Endometrium (tissue), 2 donors: ENCODE measurements around the gene OR4C45.
"Not testable (repeated sequence)": the region's sequence is repeated elsewhere in the genome, so short reads cannot be mapped to it uniquely, and the experiment has no call there.

ENCODE experiments used
- FAIRE-seq: peaks from 2 replicates; lab custom pipeline; 2012; peaks lifted over from hg19 to GRCh38; lab: Jason Lieb, UNC
- donor health status: control.
- donor health status: control.

Gene OR4C45

GRCh38 chr11:50032574-50032973 is at the start of gene OR4C45:
Gene OR4C45, plus strand, starts transcription at chr11:50032874.
- FAIRE-seq: no peak

DNA sequence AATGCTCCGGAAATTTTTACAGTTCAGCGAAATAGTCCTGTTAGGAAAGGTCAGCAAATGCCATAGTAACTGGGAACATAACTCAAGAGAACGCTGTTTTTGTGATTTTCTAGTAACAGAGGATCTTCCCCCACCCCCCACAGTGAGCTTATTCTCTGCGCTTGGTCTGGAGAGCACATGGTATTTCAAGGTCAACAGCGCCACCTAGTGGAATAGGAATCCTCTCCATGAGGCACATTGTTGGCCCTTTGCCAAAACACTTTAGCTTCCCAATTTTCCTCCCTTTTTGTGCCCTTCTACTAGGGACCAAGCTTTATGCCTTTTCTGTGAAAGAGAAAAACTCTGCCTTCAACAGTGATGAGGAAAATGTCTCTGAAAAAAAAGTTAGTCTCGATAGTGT is 37.1 kb upstream of the OR4C45 start:
- FAIRE-seq: no peak

DNA sequence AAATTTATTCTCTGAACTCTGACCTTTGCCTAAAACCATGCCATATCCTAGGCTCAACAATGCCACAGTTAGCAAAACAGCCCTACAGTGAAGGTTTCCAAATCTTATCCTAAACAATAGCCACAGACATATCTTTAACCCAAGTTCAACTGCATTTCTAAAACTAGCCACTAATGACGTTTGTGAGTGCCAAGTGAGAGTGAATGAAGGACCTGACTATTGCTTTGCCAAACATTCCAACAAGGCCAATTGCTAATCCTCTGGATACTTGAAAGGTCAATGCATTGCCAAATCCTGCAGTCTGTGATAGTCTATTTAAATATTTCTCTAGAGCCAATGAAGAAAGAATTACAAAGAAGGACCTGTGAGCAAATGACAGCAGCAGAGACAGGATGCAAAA is 2.5 kb upstream of the OR4C45 start:
- no peak for FAIRE-seq

- FAIRE-seq: not testable (repeated sequence)
Measured at GRCh38 chr11:50036239-50036638, 3.6 kb downstream of the OR4C45 start.

DNA sequence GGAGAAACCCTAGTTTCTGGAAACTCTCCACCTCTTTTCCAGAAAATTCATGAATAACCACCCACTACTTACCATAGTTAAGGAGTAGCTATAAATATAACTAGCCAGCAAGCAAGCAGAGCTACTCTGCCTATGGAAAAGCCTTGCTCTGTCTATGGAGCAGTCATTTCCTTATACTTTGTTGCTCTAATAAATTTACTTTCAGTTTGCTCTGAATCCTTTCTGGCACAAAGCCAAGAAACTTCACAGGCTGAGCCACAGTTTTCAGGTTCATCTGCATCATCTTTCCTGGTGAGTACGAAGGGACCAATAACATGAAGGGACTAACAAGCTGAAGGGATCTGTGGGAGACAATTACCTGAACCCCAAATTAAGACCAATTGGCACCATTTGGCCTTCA is 4.6 kb downstream of the OR4C45 start:
- FAIRE-seq: no peak

DNA sequence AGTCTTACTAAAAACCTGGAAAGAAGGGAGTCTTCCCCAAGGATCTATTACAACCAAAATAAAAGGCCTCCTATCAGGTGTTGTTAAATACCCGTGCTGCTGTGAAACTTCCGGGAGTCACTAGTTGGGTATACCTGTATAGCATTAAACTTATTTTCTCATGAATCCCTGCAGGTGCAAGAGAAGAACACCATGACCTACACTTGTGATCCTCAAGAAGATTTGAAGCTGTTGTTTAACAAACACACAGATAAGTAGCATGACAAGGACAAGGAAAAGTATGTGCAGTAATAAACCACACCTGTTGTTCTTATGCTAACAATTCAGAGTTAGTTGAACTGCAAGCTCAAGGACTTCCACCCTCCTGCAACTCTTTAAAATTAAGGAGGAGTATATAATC is 12.0 kb downstream of the OR4C45 start:
- no peak for FAIRE-seq

DNA sequence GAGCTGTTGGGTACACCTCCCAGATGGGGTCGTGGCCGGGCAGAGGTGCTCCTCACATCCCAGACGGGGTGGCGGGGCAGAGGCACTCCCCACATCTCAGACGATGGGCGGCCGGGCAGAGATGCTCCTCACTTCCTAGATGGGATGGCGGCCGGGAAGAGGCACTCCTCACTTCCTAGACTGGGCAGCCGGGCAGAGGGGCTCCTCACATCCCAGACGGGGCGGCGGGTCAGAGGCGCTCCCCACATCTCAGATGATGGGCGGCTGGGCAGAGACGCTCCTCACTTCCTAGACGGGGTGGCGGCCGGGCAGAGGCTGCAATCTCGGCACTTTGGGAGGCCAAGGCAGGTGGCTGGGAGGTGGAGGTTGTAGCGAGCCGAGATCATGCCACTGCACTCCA is 30.4 kb downstream of the OR4C45 start:
- FAIRE-seq: not testable (repeated sequence)

- FAIRE-seq: no peak
Measured at GRCh38 chr11:50070389-50070788, 37.7 kb downstream of the OR4C45 start.

DNA sequence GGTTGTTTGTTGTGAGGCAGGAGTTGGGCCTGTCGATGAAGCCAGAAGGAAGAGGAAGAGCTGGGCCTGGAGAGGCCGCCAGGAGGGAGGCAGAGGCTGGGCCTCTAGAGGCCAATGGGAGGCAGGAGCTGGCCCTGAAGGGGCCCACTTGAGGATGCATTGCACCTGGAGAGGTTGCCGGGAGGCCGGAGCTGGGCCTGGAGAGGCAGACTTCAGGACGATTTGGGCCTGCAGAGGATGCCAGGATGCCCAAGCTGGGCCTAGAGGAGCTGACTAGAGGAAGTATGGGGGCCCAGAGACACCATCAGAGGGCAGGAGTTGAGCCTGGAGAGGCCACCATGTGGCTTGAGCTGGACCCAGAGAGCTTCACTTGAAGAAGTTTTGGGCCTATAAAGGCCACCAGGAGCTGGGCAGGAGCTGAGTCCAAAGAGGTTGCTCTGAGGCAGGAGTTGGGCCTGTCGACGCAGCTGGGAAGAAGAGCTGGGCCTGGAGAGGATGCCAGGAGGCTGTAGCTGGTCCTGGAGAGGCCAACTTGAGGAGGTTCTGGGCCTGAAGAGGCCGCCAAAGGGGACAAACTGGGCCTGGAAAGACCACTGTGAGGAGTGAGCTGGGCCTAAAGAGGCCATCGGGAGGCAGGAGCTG is 39.0 kb downstream of the OR4C45 start:
- no peak for FAIRE-seq

DNA sequence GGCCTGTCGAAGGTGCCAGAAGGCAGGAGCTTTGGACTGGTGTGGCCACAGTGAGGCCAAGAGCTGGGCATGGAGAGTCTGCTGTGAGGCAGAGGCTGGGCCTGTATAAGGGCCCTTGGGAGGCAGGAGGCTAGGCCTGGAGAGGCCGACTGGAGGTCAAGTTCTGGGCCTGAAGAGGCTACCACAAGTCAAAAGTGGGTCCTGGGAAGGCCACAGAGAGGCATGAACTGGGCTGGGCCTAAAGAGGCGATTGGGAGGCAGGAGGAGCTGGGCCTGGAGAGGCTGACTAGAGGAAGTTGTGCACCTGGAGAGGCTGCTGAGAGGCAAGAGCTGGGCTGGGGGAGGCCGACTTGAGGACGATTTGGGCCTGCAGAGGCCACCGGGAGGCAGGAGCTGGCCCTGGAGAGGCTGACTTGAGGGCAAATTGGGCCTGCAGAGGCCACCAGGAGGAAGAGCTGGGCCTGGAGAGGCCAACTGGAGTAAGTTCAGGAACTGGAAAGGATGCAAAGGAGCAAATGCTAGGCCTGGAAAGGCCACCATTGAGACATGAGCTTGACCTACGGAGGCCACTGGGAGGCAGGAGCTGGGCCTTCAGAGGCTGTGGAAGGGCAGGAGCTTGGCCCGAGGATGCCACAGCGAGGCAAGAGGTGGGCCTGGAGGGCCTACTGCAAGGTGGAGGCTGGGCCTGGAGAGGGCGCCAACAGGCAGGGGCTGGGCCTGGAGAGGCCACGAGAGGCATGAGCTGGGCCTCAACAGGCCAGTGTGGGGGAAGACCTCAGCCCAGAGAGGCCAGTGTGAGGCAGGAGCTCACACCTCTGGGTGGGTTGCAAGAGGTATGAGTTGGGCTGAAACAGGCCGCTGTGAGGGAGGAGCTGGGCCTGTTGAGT is 39.8 kb downstream of the OR4C45 start:
- FAIRE-seq: no peak

GRCh38 chr11:50073113-50074105 is 40.7 kb downstream of the OR4C45 start:
- no peak for FAIRE-seq

- FAIRE-seq: no peak
Measured at GRCh38 chr11:50074161-50074560, 41.5 kb downstream of the OR4C45 start.

DNA sequence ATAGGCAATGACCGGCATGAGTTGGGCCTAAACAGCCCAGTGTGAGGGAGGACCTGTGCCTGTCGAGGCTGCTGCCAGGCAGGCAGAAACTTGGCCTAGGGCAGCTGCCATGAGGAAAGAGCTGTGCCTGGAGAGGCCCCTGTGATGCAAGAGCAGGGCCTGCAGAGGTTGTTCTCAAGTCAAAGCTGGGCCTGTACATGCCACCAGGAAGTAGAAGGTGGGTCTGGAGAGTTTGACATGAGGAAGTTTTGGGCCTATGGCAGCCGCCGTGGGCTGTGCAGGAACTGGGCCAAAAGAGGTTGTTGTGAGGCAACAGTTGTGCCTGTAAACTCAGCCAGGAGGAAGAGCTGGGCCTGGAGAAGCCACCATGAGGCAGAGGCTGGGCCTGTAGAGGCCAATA is 43.2 kb downstream of the OR4C45 start:
- FAIRE-seq: no peak

GRCh38 chr11:50077526-50077925 is 44.9 kb downstream of the OR4C45 start:
- no peak for FAIRE-seq

DNA sequence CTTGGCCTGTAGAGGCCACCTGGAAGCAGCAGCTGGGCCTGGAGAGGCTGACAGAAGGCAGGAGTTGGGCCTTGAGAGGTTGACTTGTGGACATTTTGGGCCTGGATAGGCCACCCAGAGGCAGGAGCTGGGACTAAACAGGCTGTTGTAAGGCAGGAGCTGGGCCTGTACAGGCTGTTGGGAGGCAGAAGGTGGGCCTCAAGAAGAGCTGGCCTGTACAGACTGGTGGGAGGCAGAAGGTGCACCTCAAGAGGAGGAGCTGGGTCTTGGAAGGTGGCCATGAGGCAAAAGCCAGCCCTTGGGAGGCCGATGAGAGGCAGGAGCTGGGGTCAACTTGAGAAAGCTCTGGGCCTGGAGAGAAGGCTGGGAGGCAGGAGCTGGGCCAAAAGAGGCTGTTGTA is 45.3 kb downstream of the OR4C45 start:
- FAIRE-seq: no peak

GRCh38 chr11:50078946-50079345 is 46.3 kb downstream of the OR4C45 start:
- FAIRE-seq: not testable (repeated sequence)

DNA sequence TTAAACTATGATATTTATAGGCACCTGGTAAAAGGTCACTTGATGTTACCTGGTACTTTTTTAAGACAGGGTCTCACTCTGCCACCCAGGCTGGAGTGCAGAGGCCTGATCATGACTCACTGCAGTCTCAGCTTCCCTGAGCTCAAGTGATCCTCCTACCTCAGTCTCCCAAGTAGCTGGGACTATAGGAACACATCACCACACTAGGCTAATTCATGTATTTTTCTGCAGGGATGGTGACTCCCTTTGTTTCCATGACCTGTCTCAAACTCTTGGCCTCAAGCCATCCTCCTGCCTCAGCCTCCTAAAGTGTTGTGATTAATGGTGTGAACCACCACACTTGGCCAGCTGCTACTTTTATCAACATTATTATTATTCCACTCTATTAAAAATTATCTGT is 47.6 kb downstream of the OR4C45 start:
- FAIRE-seq: no peak
